8988T (cell line): ENCODE measurements around the gene TSC22D2.

ENCODE experiments used
- DNase-seq: peaks from one replicate; pipeline ENCODE4 v3.0.0; 2011

TSC22D2 gene

DNA sequence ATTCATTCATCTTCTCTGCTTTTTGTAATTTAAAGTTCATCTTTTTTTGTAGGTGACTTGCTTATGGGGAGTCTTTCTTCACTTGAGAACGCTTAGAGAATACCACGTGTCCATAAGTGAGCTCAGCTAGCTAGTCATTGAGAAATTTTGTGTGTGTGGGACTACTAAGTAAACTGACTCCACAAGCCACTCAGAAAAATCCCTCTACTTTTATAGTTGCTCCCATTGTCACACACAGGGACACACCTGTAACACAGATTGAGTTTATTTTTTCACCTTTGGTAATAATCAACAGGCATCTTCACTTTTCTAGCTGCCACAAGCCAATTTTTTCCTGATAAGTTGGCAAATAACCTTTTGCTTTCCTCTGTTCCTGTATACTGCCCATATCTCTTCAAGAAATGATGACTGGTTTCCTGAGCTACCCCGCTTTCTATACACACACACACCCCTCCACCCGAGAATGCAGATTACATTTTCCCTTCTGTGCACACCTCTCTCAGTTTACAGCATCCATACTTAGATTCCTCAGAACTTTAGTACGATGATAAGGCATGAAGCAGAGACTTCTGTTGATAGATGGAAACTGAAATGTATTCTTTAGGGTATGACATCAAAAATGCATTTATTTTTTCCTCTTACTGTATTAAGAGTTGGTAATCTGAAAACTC is 4.6 kb downstream of the TSC22D2 start:
- no peak for DNase-seq

GRCh38 chr3:150414258-150414657 is 6.2 kb downstream of the TSC22D2 start:
- no peak for DNase-seq

GRCh38 chr3:150414959-150415358 is 6.9 kb downstream of the TSC22D2 start:
- no peak for DNase-seq

DNA sequence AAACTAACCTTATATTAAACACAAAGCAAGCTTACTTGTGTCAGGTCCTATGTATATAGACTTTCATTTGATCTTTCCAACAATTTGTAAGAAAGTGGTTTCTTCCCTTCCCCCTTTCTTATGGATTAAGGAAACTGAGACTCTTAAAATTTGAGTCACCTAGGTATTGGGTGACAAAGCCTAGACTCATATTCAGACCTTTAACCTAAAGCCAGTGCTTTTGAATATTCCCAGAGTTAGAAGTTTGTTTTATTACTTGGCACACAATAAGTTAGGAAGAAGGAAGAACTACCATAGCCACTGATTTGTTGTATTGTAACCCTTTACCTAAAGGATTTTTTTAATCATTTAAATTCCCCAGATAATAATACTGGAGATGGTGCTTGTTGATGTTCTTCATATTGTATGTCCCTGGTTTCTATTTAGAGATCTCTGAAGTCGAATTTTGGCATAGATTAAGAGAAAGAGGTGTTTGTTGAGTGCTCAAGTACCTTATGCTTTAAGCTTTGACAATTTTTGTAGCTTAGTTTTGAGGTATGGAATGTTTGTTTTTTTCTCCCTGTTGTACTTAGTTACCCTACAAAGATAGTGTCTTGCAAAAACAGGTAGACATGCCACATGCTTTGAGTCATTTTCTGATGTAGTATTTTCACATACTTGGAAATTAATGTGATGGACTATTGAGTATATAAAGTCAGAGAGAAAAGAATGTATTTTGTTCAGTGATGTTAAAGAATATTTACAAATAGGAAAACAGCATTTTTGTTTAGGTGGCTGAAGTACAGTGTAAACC is 11.2 kb downstream of the TSC22D2 start:
- DNase-seq: no peak

GRCh38 chr3:150419959-150420358 is 11.9 kb downstream of the TSC22D2 start:
- no peak for DNase-seq

DNA sequence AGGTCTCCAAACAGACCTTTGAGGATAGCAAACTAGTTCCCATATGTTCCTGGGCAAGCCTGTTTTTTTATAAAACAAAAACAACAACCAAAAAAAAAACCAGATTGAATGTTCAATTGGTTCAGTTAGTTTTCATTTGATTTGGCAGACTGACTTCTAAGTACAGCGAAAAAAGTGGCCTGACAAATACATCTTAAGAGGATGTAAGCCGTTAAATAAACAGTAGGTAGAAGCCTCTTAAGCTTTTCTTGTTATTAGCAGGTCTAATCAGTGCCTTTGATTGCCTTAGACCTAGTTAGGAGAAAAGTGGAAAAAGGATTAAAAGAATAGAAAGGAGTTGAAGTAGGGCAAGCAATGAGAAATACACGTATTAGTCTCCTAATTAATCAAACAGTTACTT is 13.2 kb downstream of the TSC22D2 start:
- no peak for DNase-seq

DNA sequence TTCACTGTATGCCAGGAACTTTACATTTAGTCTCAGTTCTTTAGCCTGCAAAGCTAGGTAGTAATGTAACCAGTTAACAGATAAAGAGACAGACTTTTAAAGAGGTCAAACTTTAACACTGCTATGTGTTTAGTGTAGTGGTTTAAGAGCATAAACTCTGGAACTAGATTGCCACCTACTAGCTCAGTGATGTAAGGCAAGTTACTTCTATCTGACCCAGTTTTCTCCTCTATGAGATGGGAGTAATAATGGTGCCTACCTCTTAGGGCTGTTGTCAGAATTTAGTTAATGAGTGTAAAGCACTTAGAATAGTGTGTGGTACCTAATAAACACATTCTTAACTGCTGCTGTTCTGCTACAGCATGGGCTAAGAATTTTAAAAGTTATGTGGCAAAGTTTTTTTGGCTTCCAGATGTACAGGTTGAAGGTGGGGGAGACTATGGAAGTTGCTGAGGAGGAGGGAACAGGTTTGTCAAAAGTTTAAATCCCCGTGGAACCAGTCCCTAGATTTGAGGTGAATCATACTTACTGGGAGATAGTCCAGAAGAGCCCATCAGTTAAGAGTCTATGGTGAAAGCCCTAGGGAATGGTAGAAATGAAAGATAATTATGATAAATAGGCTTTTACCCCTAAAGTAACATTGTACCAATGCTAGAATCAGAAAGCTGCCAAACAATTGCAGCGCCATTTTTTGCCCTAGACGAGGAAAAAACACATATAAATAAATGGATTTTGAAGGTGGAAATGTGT is 13.9 kb downstream of the TSC22D2 start:
- no peak for DNase-seq

DNA sequence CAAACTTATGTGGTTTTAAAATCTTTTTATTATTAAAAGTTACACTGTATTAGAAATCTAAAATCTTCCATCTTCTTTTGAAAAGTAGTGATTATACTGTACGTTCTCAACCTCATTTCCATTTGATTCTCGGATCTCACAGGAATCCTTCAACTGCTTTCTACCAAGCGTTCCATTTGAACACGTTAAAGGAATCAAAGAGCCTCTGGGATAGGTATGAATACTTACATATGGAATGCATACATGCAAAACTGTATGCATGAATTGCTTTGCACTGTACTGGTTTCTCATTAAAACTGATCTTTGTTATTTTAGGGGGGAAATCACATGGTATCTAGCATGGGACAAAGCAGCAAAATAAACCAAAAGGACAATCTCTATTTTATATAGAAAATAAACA is 14.8 kb downstream of the TSC22D2 start:
- no peak for DNase-seq

GRCh38 chr3:150423761-150424160 is 15.7 kb downstream of the TSC22D2 start:
- DNase-seq: no peak

- DNase-seq: no peak
Measured at GRCh38 chr3:150426292-150426691, 18.2 kb downstream of the TSC22D2 start.

DNA sequence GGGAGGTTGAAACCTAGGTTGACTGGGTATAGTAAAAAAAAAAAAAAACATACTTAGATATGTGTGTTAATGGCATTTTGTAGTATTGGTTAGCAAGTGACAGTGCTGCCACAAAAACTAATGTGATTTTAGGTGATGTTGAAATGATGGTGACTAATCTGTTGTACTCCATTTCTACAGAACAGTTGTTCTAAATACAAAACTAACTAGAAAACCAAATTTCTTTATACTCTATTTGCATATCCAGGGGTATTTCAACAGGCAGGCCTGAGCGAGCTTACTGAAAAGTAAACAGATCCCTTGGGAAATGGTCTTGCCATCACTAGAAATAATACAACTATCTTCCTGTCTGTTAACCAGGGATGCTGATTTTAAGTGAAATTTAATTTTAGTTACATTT is 20.5 kb downstream of the TSC22D2 start:
- no peak for DNase-seq

DNA sequence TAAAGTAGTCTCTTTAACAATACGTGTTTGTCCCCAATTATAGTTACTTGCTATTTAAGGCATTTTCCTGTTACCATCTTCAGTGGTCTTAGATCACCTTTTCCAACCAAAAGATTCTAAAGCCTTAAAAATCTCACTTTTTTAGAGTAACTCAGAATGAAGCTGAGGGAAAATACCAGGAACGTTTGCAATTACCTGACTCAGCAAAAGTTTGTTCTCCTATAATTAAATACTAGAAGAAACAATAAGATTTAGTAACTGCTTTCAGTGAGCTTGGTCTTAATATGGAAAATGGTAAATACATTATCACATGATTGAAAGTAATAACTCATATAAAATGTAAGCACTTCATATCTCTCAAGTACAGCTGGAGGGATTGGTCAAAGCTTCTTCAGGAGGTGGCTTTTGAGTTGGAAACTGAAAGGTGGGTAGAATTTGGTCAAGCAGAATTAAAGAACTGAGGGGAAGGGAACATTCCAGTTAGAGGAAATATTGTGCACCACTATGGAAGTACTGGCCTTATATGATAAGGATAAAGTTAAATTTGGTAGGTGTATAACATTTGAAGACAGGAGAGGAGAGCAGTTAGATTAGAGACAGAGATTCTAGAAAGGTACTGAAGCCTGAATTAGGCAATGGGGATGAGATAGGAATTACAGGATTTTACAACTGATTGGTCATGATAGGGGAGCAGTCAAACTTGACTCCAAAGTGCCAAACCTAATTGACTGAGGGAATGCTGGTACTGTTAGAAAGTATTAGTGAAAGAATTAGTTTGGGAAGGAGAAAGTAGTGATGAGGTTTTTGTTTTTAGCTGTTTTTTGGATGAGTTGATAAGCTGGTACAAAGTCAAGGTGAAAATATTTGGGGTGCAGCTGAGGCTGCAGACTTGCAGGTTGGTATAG is 21.9 kb downstream of the TSC22D2 start:
- DNase-seq: no peak

DNA sequence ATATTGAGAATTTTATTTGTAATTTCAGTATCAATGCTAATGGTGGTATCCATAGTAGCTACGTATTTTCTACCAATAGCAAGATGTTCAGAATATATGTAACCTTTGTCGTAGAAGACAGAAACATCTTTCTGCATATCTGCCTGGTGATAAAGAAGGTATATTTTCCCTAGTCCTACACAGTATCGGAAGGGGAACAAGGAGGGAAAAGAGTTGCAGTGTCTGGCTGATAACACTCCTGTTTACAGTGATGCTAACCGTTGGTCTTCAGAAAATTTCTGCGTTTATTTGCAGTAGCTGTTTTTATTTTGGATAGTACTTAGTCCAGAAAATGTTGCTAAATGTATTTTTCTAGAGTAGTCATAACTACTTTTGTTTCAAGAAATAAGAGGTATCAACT is 25.2 kb downstream of the TSC22D2 start:
- DNase-seq: no peak

GRCh38 chr3:150434234-150434633 is 26.1 kb downstream of the TSC22D2 start:
- DNase-seq: no peak

DNA sequence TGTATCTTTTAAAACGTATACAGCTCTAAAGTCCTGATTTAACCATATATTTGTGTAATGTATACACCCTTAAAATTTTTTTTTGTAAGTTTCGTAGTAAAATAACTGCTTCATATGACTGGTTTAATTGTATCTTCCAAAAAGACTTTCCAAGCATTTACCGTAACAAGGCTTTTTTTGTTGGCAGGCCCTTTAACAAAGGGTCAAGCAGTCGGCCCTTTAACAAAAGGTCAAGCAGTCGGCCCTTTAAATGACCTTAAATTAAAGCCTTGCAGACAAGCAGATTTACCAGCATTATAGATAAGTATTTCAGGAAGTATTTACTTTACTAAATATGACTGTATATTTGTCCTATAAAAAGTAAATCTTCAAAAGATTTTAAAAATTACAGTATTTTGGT is 28.1 kb downstream of the TSC22D2 start:
- no peak for DNase-seq

DNA sequence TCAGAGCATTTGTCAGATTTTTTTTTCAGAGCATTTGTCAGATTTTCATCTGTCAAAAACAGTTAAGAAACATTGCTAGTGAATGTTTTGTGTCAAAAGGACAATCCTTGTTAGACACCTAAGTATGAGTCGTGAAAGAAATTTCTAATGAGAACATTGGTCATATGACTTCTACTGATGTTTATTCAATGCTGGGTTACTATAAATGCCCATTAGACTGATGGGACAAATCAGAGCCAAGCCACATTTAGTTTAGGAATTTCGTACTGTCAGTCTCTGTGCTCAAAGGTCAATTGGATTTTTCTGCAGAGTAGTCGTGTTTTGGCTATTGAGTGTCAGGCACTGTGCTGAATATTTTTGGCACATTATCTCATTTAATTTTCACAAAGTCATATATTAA is 31.6 kb downstream of the TSC22D2 start:
- no peak for DNase-seq

DNA sequence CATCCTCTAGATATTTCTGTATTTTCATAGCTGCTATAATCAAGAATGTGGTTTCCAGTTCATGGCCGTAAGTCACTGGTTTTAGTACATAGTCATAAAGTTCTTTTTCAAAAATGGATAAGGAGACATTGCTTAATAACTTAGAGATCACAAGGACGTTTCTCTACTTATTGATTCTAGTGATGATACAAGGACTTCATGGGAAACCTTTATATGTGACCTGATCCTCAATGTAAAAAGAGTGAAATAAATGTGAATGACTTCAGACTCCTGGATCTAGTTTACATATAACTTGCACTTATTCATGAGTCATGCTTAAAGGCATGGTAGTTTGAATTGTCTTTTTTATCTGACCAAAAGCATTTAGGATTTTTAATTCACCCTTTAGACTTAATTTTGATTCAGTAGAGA is 35.2 kb downstream of the TSC22D2 start:
- DNase-seq: no peak

- no peak for DNase-seq
Measured at GRCh38 chr3:150444371-150444770, 36.3 kb downstream of the TSC22D2 start.

DNA sequence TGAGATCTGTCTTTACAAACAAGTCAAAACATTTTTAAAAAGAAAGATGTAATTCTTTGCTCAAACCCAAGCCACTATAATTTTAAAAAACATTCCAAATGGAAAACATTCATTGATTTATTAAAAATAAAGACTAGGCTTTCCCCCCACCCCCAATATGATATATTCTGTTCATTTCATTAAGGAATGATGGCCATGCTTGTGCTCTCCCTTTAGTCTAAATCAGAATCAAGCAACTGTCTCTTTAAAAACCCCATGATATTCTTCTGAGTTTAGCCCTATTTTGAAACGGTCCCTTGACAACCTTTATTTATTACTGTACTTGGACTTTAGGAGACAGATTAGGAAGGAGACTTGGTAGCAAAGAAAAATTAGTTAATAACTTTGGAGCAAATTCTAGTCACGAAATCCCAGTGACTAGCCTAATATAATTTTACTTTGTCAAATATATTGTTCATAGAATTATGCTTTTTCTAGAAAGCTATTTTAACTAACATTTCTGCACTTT is 38.4 kb downstream of the TSC22D2 start:
- no peak for DNase-seq

DNA sequence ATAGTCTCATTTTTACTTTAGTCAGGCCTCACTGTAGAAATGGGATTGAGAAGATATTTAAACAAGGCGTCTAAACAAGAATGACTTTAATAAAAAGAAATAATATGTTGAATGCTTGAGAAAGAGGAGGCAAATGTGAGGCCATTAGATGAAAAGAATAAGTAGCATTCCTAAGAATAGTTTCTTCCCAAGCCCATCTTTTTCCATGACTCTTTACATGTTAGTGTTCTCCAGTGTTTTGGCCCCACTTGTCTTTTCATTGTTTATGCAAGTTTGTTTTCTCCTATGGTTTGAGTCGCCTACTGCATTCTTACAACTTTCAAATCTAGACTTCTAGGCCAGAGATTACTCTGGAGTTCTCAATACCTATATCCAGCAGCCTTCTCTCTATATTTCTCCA is 39.0 kb downstream of the TSC22D2 start:
- no peak for DNase-seq

DNA sequence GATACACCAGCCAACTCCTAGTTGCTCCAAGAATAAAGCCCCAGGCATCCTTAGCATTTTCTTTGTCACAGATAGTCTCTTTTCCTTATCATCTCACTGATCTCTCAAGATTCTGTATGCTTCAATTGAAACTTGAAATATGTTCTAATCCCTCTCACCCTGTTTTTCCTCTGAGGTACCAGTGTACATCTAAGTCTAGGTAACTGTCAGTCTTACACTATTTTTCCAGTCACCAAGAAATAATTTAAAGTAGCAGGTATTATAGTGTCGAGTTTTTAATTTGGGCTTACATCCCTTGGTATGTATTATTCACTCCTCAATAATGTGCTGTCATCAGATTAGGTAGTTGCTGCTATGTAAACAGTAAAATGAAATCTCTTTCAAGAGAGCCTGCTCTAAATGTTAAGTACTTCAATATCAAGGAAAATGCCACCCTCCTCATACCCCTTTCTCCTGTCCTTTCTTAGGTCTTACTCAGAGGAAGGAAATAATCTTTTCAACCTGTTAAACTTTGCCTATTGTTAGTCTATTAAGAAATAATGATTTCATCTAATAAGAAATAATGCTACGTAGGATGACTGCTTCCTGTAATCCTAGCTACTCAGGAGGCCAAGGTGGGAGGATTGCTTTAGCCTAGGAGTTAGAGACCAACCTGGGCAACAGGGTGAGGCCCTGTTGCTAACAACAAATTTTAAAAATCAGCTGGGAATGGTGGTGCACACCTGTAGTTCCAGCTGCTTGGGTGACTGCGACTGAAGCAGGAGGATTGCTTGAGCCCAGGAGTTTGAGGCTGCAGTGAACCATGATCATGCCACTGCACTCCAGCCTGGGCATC is 39.8 kb downstream of the TSC22D2 start:
- DNase-seq: no peak
